Effector CD4-positive, alpha-beta T cell (primary cell): ENCODE results near the gene GALNT14.

Source experiments
- DNase-seq: peaks from one replicate; pipeline ENCODE4 v3.0.0-alpha.2; 2020

The GALNT14 gene

DNA sequence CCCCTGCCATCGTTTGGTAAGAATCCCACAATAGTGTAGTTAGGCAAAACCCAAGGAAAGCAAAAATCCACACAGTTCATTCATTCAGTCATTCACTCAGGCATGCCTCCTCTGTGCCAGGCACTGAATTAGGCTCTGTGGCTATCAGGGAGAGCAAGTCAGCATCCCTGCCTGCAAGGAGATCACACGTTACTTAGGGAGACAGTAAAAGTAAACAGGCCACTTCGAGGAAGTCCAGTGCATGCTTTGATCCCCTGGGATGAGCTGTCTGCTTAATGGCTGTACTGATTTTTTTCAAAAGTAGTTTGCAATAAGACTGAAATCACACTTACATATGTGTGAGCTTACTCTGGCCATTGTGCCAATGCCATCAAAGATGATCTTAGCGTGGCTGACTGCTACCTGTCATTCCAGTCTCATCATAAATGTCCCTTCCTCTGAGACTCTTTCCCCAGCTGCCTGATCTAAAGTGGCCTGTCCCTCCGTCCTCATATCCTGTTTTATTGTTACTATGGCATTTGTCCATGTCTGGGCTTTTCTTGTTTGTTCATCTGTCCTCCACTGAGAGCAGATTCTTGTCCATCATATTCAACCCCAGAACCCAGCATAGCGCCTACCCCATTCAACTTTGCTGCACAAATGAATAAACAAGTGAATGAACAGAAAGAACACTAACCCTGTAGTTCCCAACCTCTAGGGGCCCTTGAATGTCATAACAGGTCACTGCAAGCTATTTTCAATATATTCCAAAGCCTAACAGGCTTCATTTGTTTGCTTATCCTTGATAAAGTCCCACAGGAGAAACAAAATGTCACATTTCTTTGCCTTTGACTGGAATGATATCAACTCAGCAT is 84.1 kb downstream of the GALNT14 start:
- DNase-seq: no peak

DNA sequence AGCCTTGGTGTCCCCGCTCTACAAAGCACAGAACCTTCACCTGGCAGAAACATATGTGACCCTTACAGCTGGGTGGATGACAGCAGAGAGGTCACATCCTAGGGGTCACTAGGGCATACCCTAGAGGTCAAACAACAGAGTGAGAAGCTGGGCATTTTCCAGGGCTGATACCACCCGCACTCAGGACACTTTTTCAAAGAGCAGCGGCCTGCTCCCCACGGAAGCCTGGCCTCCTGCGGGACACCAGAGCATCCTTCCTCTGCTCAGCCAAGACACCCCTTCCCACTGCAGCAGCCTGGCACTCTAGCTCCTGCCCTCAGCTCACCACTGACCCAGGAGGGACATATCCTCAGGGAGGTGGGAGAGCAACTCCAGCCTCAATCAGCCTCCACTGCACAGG is 86.0 kb downstream of the GALNT14 start:
- DNase-seq: no peak

DNA sequence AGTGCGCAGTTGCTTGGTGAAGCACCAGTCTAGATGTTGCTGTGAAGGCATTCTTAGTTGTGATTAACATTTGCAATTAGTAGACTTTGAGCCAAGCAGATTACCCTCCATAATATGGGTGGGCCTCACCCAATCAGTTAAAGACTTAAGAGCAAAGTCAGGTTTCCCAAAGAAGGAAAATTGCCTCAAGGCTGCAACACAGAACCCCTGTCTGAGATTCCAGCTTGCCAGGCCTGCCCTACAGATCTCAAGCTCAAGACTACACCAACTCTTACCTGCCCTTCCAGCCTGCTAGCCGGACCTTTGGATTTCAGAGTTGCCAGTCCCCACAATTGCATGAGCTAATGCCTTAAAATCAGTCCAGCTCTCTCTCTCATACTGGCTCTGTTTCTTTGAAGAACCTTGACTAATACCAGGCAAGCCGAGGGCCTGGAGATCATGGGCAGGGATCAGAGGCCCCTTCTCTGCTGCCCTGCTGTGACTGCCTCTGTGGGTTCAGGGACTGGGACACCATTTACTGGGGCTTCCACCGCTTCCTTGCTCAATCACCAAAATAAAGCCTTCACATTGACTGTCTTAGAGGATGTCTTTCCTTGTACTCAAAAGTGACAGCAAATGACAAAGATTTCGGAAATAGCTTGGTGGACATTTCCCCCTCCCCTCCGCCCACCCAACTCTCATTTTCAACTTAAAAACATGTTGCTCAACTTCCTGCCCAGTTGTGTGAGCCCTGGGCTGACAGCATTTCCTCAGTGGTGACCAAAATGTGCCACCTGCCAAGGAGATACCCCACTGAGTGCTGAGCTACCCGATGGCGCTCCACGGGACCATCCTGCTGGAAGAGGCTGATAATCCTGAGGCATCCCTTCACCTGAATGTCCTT is 86.7 kb downstream of the GALNT14 start:
- DNase-seq: no peak

GRCh38 chr2:31049916-31050588 is 88.2 kb downstream of the GALNT14 start:
- no peak for DNase-seq

GRCh38 chr2:31049264-31049663 is 89.0 kb downstream of the GALNT14 start:
- no peak for DNase-seq

DNA sequence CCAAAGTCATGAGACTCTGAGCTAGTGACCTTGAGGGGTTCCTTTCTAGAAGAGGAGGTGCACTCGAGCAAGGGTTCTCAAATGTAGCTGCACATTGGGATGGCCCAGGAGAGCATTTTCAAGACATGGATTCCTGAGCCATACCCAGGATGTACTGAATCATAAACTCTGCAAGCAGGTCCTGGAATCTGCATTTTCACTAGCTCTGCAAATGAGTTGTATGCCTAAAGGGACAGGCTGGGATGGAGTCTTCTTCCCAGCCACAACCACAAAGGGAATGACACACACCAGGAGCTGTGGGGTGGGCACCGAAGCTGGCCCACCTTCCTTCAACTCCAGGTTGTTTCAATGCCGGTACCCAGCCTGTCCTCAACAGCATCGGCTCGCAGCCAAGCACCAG is 90.6 kb downstream of the GALNT14 start:
- no peak for DNase-seq

- DNase-seq: no peak
Measured at GRCh38 chr2:31038385-31038784, 99.9 kb downstream of the GALNT14 start.

- DNase-seq: no peak
Measured at GRCh38 chr2:31037058-31037457, 101.2 kb downstream of the GALNT14 start.

- no peak for DNase-seq
Measured at GRCh38 chr2:31033032-31033431, 105.2 kb downstream of the GALNT14 start.

DNA sequence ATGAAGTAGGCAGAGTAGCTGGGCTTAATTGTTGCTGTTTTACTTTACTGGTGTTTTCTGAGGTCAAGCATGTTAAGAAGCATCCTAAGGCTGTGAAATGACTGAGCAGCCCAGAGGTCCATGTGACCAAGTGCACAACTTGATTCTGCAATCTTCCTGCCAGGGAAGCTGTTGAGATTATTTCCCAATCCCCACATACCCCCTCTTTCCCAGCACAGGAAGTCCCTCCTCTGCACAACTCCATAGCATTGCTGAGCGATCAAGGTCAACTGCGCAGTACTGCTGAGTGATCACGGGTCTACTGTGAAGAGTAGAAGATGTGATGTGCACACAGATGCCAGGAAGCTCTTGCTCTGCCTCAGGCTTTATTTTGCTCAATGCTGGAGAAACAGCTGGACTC is 105.8 kb downstream of the GALNT14 start:
- no peak for DNase-seq

DNA sequence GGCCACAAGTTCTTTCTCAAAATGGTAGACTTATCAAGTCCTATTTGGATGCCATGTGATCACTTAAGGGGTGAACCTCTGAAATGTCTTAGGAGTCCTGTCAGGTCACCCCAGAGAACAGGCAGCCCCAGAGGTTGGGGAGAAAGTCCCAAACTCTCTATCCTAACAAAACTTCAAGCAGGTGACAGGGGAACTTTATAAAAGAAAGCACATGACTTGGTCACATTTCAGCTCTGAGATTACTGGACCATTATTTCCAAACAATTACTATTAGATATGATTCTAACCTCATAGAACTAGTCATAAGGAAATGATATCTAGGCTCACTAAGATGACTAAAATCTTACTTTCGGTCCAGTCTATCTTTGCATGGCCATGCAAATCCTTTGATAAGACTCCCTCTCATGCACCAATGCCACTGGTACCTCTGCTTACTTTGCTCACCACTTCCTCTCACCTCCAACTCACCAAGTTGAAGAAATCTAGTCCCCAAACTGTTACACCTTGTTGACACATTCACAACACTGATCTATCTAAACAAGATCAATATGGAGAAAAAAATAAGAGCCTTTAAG is 107.0 kb downstream of the GALNT14 start:
- no peak for DNase-seq

GRCh38 chr2:31028417-31028816 is 109.8 kb downstream of the GALNT14 start:
- no peak for DNase-seq

DNA sequence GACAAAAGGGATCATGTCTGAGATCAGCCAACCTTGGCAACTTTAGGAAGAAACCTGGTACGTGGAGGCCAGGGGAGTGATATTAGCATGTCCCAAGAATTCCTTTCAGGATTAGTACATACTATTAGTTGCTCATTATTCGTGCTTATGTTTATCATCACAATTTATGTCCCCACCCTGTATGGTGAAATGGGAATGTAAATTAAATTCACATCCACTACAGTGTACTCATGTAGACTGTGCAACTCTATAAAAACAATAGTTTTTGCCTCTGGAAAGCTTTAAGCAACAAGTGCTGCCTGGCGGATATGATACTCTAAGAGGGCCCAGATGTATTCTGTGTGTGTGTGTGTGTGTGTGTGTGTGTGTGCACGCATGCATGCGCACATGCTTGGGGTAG is 110.7 kb downstream of the GALNT14 start:
- DNase-seq: no peak

- DNase-seq: no peak
Measured at GRCh38 chr2:31023541-31023940, 114.7 kb downstream of the GALNT14 start.

- no peak for DNase-seq
Measured at GRCh38 chr2:31020713-31021112, 117.5 kb downstream of the GALNT14 start.

GRCh38 chr2:31018280-31018679 is 120.0 kb downstream of the GALNT14 start:
- DNase-seq: no peak

- DNase-seq: no peak
Measured at GRCh38 chr2:31016648-31017047, 121.6 kb downstream of the GALNT14 start.

GRCh38 chr2:31014516-31014915 is 123.7 kb downstream of the GALNT14 start:
- no peak for DNase-seq

DNA sequence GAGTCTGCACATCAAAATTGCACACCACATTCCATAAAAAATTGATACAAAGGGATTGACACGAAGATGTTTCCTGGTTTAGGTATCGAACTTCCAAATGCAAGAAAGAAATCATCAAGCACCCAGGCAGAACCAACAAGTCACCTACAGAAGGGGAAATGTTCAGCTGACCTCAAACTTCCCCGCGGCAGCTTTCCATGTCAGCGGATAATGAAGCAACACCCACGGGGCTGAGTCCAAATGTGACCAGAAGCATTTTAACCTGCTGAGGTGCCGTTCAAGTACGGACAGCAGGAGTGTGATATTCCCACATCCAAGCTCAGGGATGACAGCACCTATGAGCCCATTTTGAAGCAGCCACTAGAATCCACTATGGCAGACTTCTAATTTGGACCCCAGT is 124.9 kb downstream of the GALNT14 start:
- no peak for DNase-seq

- no peak for DNase-seq
Measured at GRCh38 chr2:31012406-31012805, 125.8 kb downstream of the GALNT14 start.

GRCh38 chr2:31011587-31011986 is 126.7 kb downstream of the GALNT14 start:
- DNase-seq: no peak

- DNase-seq: no peak
Measured at GRCh38 chr2:31008561-31009114, 129.6 kb downstream of the GALNT14 start.

DNA sequence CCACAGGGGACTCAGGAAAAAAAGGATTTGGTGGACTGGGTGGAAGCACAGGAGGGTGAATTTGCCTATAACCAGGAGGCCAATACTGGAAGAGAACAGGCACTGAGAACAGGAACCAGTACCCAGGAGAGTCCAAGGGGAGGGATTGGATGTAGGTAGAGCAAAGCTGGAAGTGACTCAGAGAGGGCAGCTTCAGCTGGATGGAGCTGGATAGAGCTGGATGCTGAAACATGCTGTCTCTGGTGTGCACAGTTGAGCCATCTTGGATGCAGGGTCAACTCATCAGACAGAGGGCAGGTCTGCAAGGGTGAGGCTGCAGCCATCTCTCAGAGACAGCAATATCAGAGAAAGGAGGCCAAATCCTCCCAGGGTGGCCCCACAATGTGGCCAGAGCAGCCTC is 134.0 kb downstream of the GALNT14 start:
- DNase-seq: no peak
